DMS79 (cell line): ENCODE measurements around the gene LCE2C.
"Not testable (repeated sequence)": the region's sequence is repeated elsewhere in the genome, so short reads cannot be mapped to it uniquely, and the experiment has no call there.

Experiments
- DNase-seq: peaks from one replicate; lab custom pipeline; 2025; lab: John Stamatoyannopoulos, UW

LCE2C gene, protein sequence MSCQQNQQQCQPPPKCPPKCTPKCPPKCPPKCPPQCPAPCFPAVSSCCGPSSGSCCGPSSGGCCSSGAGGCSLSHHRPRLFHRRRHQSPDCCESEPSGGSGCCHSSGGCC

DNA sequence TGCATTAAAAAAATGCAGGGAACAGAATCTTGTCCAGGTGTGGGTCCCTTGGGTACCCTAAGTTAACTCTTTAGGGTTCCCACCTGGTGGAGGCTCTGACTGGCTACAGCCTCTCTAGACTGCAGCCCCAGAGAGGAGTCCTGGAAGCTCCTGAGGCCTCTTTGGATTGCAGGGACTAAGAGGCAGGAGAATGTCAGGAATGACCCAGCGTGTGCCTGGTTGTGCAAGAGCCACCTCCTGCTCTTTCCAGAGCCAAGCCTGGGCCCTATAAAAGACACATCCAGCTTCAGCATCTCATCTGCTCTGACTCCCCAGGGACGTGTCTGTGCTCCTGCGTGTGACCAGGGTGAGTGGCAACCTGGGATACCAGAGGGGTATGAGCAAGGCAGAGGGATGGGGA is at the start of gene LCE2C:
TSS of gene LCE2C (plus strand) at position 297 of the 400 bp plus-strand sequence. CDS start 737 bp downstream, outside the sequence.
- not testable (repeated sequence) for DNase-seq

DNA sequence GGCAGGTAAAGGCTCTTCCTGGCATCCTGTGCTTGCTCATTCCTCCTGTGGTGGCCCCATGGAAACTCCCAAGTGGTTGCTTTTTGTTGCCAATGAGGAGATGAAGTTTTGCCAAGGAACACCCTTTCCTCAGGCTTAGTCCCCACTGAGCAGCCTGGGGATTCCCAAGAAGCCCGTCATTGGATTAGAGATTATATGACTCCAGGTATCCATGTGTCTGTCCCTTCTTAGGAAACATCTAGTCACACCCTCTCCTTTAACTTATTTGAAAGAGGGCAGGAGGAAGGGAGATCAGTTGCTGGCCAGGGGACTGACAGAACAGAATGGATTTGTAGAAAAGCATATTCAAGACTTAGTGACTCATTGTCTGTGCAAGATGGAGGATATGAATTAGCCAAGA is 48.3 kb upstream of the LCE2C start:
- DNase-seq: no peak

DNA sequence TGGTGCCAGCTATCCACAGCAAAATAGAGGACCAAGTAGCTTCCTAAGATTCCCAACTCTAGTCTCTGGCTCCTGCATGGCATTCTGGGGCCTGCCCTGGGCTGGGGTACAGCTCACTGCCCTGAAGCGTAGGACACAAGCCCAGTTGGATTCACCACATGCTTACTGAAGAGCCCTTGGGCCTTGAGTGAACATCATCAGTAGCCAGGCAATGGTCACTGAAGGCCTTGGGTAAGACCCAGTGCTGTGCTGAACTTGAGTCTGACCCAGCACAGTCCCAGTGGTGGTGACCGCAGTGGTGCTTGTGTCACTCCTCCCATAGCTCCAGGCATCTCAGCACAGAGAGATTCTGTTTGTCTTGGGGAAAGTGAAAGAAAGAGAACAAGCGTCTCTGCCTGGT is 44.5 kb upstream of the LCE2C start:
- no peak for DNase-seq

GRCh38 chr1:152640351-152640750 is 34.7 kb upstream of the LCE2C start:
- DNase-seq: no peak

GRCh38 chr1:152643945-152644344 is 31.1 kb upstream of the LCE2C start:
- DNase-seq: no peak

DNA sequence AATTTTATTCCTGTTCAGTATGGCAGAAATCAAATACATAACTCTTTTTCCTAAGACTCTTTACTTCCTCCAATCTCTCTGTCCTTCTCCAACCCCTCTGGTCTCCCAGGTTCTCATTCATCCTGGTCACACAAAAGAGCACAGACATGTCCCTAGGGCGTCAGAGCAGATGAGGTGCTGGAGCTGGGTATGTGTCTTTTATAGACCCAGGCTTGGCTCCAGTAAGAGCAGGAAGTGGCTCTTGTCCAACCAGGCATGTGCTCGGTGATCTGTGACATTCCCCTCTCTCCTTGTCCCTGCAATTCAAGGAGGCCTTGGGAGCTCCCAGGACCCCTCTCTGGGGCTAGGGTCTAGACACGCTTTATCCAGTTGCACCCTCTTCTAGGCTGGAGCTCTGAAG is 29.9 kb upstream of the LCE2C start:
- no peak for DNase-seq

GRCh38 chr1:152646656-152647055 is 28.4 kb upstream of the LCE2C start:
- no peak for DNase-seq

DNA sequence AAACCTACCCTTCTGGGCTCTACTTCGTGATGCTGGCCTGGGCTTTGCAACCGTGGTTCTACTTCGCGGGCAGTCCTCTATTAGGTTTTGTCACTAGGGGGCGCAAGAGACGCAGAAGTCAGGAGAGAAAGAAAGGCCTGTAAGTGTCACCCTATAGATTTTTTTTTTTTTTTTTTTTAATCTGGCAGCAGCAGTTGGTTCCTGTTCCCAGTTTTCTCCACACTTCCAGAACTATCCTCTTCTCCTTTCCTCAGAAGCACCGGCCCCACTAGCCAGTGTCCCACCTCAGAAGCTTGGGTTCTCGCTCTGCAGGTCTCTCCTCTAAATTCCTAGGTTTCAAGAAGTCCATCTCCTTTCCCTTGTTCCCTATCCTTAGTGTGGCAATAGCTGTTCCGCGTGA is 21.0 kb upstream of the LCE2C start:
- no peak for DNase-seq

DNA sequence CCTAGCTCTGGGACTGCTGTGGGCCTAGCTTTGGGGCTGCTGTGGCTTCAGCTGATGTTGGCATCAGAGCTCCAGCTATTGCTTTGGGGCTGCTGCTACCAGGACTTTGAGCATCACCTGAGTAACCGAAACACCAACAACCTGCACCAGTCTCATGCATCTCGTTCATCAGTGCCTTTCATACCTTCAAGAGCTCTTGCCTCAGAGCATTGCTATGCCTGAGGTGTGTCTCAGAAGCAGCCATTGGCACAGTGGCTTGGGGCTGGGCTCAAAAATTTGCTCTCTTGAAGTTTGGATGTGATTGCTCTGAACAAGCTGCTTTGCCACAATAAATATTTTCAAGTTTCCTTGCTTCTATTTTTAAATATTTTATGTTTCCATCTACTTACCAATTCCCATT is 18.6 kb upstream of the LCE2C start:
- no peak for DNase-seq

DNA sequence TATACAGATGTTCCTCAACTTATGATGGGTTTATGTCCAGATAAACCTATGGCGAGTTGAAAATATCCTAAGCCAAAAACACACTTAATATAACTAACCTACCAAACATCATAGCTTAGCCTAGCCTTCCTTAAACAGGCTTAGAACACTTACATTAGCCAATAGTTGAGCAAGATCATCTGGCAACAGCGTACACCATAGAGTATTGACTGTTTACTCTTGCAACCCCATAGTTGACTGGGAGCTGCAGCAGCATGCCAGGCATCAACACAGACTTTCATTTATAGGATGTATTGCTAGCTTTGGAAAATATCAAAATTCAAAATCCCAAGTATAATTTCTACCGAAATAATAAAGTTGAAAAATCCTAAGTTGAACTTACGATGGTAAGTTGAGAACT is 17.4 kb upstream of the LCE2C start:
- DNase-seq: no peak

- no peak for DNase-seq
Measured at GRCh38 chr1:152658649-152659048, 16.4 kb upstream of the LCE2C start.

- DNase-seq: no peak
Measured at GRCh38 chr1:152663098-152663497, 12.0 kb upstream of the LCE2C start, which contains the start of gene LCE2D. LCE2D (plus strand) TSS chr1:152663380; CDS start chr1:152664106, 726 bp downstream.

GRCh38 chr1:152666171-152666570 is 8.9 kb upstream of the LCE2C start:
- DNase-seq: not testable (repeated sequence)

DNA sequence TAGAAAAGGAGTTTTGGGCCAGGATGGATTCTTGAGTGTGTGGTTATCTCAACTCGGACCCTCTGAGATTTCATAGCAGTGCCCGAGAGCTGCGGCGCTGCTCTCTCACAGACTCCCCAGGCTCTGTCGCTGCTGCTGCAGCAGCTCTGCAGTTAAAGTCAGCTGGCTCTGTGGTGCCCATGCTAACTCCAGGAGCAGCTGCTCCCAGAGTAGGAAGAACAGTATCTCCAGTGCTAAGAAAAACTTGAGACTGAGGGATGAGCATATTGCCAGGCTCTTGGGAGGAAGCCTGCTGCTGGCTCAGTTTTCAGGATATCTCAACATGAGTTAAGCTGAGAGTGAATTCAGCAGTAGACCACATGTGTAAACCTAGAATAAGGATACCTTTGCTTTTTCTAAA is 7.4 kb upstream of the LCE2C start:
- DNase-seq: no peak

DNA sequence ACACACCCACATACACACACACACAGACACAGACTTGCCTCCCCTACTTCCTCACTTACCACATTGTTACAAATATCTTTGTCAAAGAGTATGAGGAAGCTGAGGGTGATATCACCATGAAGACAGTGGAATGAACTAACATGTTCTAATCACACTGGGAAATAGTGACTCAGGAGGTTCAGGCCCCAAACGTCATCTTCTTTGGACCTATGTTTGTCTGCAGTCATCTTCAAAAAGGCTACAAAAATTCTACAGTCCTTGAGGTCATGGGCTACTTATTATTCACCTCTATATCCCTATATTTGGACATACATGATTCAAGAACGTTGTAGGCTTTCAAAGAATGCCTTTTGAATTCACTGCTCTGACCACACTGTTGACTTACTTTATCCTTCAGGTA is 2.1 kb upstream of the LCE2C start:
- no peak for DNase-seq

GRCh38 chr1:152679459-152679858 is 4.4 kb downstream of the LCE2C start:
- DNase-seq: no peak

DNA sequence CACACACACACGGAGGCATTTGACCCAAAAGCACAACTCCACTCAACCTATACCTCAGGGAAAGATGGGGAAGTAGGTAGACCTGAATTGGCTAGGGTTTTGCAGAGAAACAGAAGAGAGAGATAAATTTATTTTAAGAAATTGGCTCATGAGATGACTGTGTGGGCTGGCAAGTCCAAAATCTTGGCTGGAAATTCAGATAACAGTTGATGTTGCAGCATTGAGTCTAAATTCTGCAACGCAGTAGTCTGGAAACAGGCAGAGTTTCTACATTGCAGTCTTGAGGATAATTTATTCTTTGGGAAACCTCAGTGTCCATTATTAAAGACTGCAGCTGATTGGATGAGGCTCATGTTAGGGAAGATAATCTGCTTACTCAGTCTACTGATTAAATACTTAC is 6.5 kb downstream of the LCE2C start:
- no peak for DNase-seq

DNA sequence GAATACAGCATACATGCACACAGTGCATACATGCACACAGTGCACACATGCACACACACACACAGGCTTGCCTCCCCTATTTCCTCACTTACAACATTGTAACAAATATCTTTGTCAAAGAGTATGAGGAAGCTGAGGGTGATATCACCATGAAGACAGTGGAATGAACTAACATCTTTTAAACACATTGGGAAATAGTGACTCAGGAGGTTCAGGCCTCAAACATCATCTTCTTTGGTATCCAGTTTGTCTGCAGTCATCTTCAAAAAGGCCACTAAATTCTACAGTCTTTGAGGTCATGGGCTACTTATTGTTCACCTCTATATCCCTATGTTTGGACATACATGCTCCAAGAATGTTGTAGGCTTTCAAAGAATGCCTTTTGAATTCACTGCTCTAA is 8.8 kb downstream of the LCE2C start:
- no peak for DNase-seq

DNA sequence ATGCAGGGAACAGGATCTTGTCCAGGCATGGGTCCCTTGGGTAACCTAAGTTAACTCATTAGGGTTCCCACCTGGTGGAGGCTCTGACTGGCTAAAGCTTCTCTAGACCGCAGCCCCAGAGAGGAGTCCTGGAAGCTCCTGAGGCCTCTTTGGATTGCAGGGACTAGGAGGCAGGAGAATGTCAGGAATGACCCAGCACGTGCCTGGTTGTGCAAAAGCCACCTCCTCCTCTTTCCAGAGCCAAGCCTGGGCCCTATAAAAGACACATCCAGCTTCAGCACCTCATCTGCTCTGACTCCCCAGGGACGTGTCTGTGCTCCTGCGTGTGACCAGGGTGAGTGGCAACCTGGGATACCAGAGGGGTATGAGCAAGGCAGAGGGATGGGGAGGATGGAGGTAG is 10.7 kb downstream of the LCE2C start, which contains the start of gene LCE2B:
TSS of gene LCE2B (plus strand) at position 301 of the 400 bp plus-strand sequence. CDS start 721 bp downstream, outside the sequence.
- DNase-seq: not testable (repeated sequence)

DNA sequence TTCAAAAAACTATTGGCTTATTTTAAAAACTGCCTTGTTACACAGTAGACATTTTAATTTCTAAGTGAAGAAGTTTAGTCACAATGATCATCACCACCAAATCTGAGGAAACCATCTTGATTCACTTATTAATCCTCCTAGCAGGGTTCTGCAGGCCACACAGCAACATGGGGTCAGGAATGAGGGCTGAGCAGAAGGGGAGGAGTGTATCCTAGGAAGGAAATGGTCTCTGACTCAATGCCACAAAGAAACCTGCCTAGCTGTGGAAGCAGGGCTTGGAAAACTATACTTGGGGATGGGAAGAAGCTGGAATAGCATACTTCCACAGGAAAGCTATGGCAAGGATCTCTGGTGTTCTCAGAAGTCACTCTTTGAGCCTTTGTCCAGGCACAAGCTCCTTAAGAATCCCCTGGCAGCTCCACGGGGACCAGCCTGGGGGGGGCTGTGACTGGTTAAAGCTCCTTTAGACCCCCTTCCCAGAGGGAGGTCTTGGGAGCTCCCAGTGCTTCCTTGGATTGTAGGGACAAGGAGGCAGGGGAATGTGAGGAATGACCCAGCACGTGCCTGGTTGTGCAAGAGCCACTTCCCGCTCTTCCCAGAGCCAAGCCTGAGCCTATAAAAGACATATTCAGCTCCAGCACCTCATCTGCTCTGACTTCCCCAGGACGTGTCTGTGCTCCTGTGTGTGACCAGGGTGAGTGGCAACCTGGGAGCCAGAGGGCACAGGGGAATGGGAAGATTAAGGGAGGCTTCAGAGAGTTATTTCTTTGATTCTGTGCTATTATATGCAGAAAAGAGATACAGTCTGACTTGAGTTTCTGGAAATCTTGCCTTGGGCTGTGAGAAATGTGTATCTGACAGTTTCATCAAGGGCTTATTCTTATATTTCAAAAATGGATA is 22.9 kb downstream of the LCE2C start, which contains the start of gene LCE2A:
TSS of gene LCE2A (plus strand) at position 645 of the 900 bp plus-strand sequence. CDS start 557 bp downstream, outside the sequence.
- DNase-seq: no peak

GRCh38 chr1:152699746-152700145 is 24.7 kb downstream of the LCE2C start:
- no peak for DNase-seq

DNA sequence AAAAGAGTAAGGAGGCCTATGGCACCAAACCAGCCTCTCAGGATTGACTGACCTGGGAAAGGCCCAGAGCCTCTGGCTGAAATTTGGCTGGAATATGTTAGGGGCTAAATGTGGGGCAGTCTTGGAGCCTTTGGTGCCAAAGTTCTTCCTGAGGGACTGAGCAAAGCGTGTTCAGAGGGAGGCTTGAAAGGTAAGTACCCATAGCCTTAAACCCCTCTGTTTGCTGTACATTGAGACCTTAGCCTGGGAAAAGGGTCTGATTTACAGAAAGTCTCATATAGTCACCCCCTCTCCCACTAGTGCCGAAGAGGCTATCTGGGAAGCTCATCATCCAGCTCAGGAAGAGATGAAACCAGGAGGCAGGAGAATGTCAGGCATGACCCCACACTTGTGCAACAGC is 32.8 kb downstream of the LCE2C start, which contains the start of gene LCE4A:
TSS of gene LCE4A (plus strand) at position 301 of the 400 bp plus-strand sequence. CDS start 916 bp downstream, outside the sequence.
- DNase-seq: no peak

- no peak for DNase-seq
Measured at GRCh38 chr1:152718238-152718637, 43.2 kb downstream of the LCE2C start.
